HG02840 (cell line): ENCODE measurements around the gene POP7.
"Not testable (repeated sequence)": the region's sequence is repeated elsewhere in the genome, so short reads cannot be mapped to it uniquely, and the experiment has no call there.

Source experiments
- ATAC-seq: cut with Tn5 transposase; IDR thresholded peaks from one replicate; pipeline ENCODE4 v1.9.1; 2021; ENCODE audit warnings: mild to moderate bottlenecking, moderate library complexity, moderate number of reproducible peaks; ENCODE audit not compliant: unreplicated experiment, low FRiP score

Gene POP7

GRCh38 chr7:100721505-100721812 is 15.5 kb downstream of the POP7 start:
- no peak for ATAC-seq

- no peak for ATAC-seq
Observed at GRCh38 chr7:100722480-100723212, 16.7 kb downstream of the POP7 start.

- no peak for ATAC-seq
Observed at GRCh38 chr7:100723732-100724275, 17.9 kb downstream of the POP7 start.

GRCh38 chr7:100724364-100724763 is 18.4 kb downstream of the POP7 start:
- ATAC-seq = not testable (repeated sequence)

GRCh38 chr7:100726996-100727761 is 21.3 kb downstream of the POP7 start:
- no peak for ATAC-seq

GRCh38 chr7:100728196-100728595 is 22.3 kb downstream of the POP7 start:
- no peak for ATAC-seq

GRCh38 chr7:100730136-100730800 is 24.3 kb downstream of the POP7 start:
- no peak for ATAC-seq

GRCh38 chr7:100731937-100732636 is 26.2 kb downstream of the POP7 start:
- no peak for ATAC-seq

- ATAC-seq = no peak
Observed at GRCh38 chr7:100735730-100736129, 29.8 kb downstream of the POP7 start.

GRCh38 chr7:100736671-100737070 is 30.8 kb downstream of the POP7 start:
- ATAC-seq = no peak

GRCh38 chr7:100739934-100740333 is 34.0 kb downstream of the POP7 start:
- no peak for ATAC-seq

- no peak for ATAC-seq
Observed at GRCh38 chr7:100744605-100745004, 38.7 kb downstream of the POP7 start.

- ATAC-seq = no peak
Observed at GRCh38 chr7:100745184-100745583, 39.3 kb downstream of the POP7 start.

- no peak for ATAC-seq
Observed at GRCh38 chr7:100752994-100753393, 47.1 kb downstream of the POP7 start.

GRCh38 chr7:100753750-100754149 is 47.8 kb downstream of the POP7 start:
- no peak for ATAC-seq
